ENCODE data around the gene ICAM4. TPM values are rescaled to one million over a fixed set of nuclear protein-coding genes. Genes with fewer than 3 reads are reported as not detected.

The ICAM4 gene
- total and polyA plus RNA-seq, 2 of the 13 experiments (the other 11 are each of a cell fraction or from before 2014, with no cell fraction given): 2.9 to 4.0 TPM

- ChIA-PET CTCF (ENCODE audit: low intra/inter-chr PET ratio, low total read pairs) (no interaction called here), POLR2A (interaction anchor here (1.0 to 5.1 kb wide), 7 partner anchors 18 to 65 kb away, joined by 3 to 24 read pairs (median 3); partner anchors contain the start of genes ICAM1, ICAM4, ICAM5 and RAVER1)
- H3K27me3 ChIP-seq (ENCODE audit: control insufficient read depth in 1 of 2, insufficient read depth in 2 of 2, low read length in 2 of 2): no peaks in the 10 kb centered on the region; a peak in 2 of 5 replicates
- intact Hi-C loops (cut with micrococcal nuclease; ENCODE audit: unreplicated experiment) (no loop called here), in situ Hi-C loops (cut with HindIII; ENCODE audit: extremely low pct_ligation_motif_present, low pct_unique_long_range_greater_than_20kb) (no loop called here)
- peaks cover 5% of the 10 kb centered on the region for H3K79me2 ChIP-seq (ENCODE audit: insufficient read depth, low read length)
- peak within 1 kb of the TSS; percentile 88 for H3K4me2 ChIP-seq (ENCODE audit: low read depth, low read length)
- ATAC-seq (peak; percentile 85), DNase-seq (ENCODE audit: low spot score) (peak; percentile 83), FAIRE-seq (peak; percentile 42)
- H3K4me3 ChIP-seq (replicated peaks in 1 of 3; ENCODE audit: insufficient read depth in 1 of 3, low read depth in 2 of 3, low read length in 3 of 3): peak within 1 kb of the TSS; percentile 62 to 91 (median 76)
- peaks cover 17% of the 10 kb centered on the region for H3K4me1 ChIP-seq (ENCODE audit: insufficient read depth, low read length)
- 2% methylated on average over 33 of the region's 55 CpGs for WGBS (ENCODE audit: low lambda C conversion rate)
- peak within 1 kb of the TSS; percentile 82 for H3K9ac ChIP-seq (ENCODE audit: insufficient read depth, low read depth, low read length)
- H3K9me3 ChIP-seq (ENCODE audit: low read length): no peaks in the 10 kb centered on the region
- BruUV-seq (replicated peaks): TSS peak; percentile 48
- peaks cover 11 to 29% of the 10 kb centered on the region in 2 experiments for H3K36me3 ChIP-seq (replicated peaks in 1 of 2; ENCODE audit: control insufficient read depth in 1 of 2, insufficient read depth in 2 of 2, low read length in 2 of 2)
- no peaks in the 10 kb centered on the region; the same call in 1 of the 2 replicates for H4K20me1 ChIP-seq (ENCODE audit: insufficient read depth, low read length)
- peak within 1 kb of the TSS; percentile 61 for H3K27ac ChIP-seq (ENCODE audit: extremely low read length, insufficient read depth, low read length)
- H2AFZ ChIP-seq (ENCODE audit: low read length): peak within 1 kb of the TSS; percentile 88
- peak; percentile 81 for TF ChIP-seq YEATS2 (CRISPR knock-in tag; IDR thresholded peaks at IDR 0.05; ENCODE audit: borderline replicate concordance)
- peak; percentile 67 for TF ChIP-seq ERF (CRISPR knock-in tag; IDR thresholded peaks at IDR 0.05)
- TF ChIP-seq KLF12 (CRISPR knock-in tag; IDR thresholded peaks at IDR 0.05; ENCODE audit: borderline replicate concordance): peak; percentile 58; the same call in 1 of the 2 replicates
- peak; percentile 19; the same call in 1 of the 2 replicates for TF ChIP-seq IRX3 (CRISPR knock-in tag; IDR thresholded peaks at IDR 0.05; ENCODE audit: borderline replicate concordance, low read depth)
- TF ChIP-seq TSC22D2 (CRISPR knock-in tag; IDR thresholded peaks at IDR 0.05; ENCODE audit: borderline replicate concordance): peak; percentile 61; the same call in 1 of the 2 replicates
- no peak for TF ChIP-seq ZNF777 (CRISPR knock-in tag; IDR thresholded peaks at IDR 0.05)
- no peak; the same call in 1 of the 2 replicates for TF ChIP-seq ISL2 (CRISPR knock-in tag; IDR thresholded peaks at IDR 0.05)
- no peak for TF ChIP-seq KIAA2018 (CRISPR knock-in tag; IDR thresholded peaks at IDR 0.05; ENCODE audit: borderline replicate concordance)
- peak; percentile 42; the same call in 1 of the 2 replicates for TF ChIP-seq DMAP1 (CRISPR knock-in tag; IDR thresholded peaks at IDR 0.05)
- 0 out of 2 replicates have a peak, but pooled peaks have one; percentile 54 for TF ChIP-seq GTF3A (CRISPR knock-in tag; conservative IDR thresholded peaks at IDR 0.05)
- TF ChIP-seq GTF2F1 (IDR thresholded peaks at IDR 0.05; ENCODE audit: low read length): peak; percentile 48; the same call in 1 of the 2 replicates
- TF ChIP-seq MAFK (conservative IDR thresholded peaks at IDR 0.05 in 1 of 2, IDR thresholded peaks at IDR 0.05 in 1 of 2; ENCODE audit: low read length in 2 of 2): no peak
Measured at GRCh38 chr19:10315335-10316214, 28.8 kb downstream of the ICAM4 start, which contains the start of gene FDX2. FDX2 (minus strand) TSS chr19:10316015; CDS start chr19:10315996, 19 bp downstream.
